Esophagus muscularis mucosa (tissue), 4 donors: Measurements from ENCODE around the gene DLL3. TPM values are rescaled to one million over a fixed set of nuclear protein-coding genes. Genes with fewer than 3 reads are reported as not detected.

ENCODE experiments used
- DNase-seq: peaks from one replicate; pipeline ENCODE4 v3.0.0-alpha.2; 2017; ENCODE audit errors: extremely low spot score
- H3K27ac ChIP-seq, 4 donors: fragments of 200-600 bp; sonication (generic); replicated peaks in 1 of 4; 1 replicate in 3 of 4; 2 replicates in 1 of 4; pipeline ENCODE4 v1.5.1; 2016 to 2019; ENCODE audit warnings: mild to moderate bottlenecking in 1 of 4
- H3K27me3 ChIP-seq, 4 donors: fragments of 200-600 bp; sonication (generic); one replicate each; pipeline versions ENCODE4 v1.5.1 to v1.6.0; 2016 to 2019
- H3K36me3 ChIP-seq, 4 donors: fragments of 200-600 bp; sonication (generic); one replicate each; pipeline ENCODE4 v1.5.1; 2016 to 2019
- H3K4me1 ChIP-seq, 4 donors: fragments of 200-600 bp; sonication (generic); one replicate each; pipeline ENCODE4 v1.5.1; 2016 to 2019
- H3K4me3 ChIP-seq, 4 donors: fragments of 200-600 bp; sonication (generic); 1 replicate in 2 of 4; 2 replicates in 2 of 4; pipeline ENCODE4 v1.5.1; 2016 to 2019; ENCODE audit warnings: mild to moderate bottlenecking in 4 of 4, moderate library complexity in 1 of 4
- H3K9me3 ChIP-seq, 4 donors: fragments of 200-600 bp; sonication (generic); 1 replicate in 3 of 4; 2 replicates in 1 of 4; pipeline ENCODE4 v1.5.1; 2016 to 2019
- EP300 ChIP-seq: sonication (generic); formaldehyde crosslinking; IDR thresholded peaks from one replicate; pipeline ENCODE4 v1.6.1; 2017; ENCODE audit warnings: antibody characterized with exemption
- POLR2A ChIP-seq: fragments of 450-650 bp; IDR thresholded peaks from one replicate; pipeline ENCODE4 v1.6.1; 2017; ENCODE audit warnings: antibody characterized with exemption, moderate library complexity, mild to moderate bottlenecking, low read depth
- POLR2AphosphoS5 ChIP-seq, 2 donors: sonication (generic); formaldehyde crosslinking; IDR thresholded peaks; one replicate each; pipeline ENCODE4 v1.6.1; 2017; ENCODE audit warnings: antibody characterized with exemption in 2 of 2
- WGBS: methylation state at CpG from one replicate; pipeline ENCODE4 v1.1.5; 2018; 5-methylcytosine and 5-hydroxymethylcytosine counted together
- intact Hi-C: fragments of 100-400 bp; cut with DNase I; formaldehyde crosslinking; loops from one replicate; pipeline ENCODE4 v1.15.1; 2023
- total RNA-seq, 4 donors: library from RNA; depleted of rRNA; stranded (reverse); fragments of >200 nt; gene quantifications; one replicate each; pipeline versions ENCODE4 v1.1.0 to v1.2.1, GENCODE V29; 2016
- TF ChIP-seq, protein P1 (sequence below), 3 experiments: fragments of 200-600 bp in 2 of 3; fragments of 450-650 bp in 1 of 3; sonication (generic) in 2 of 3; IDR thresholded peaks; one replicate each; pipeline ENCODE4 v1.5.1; 2017 to 2019; ENCODE audit warnings: antibody characterized with exemption in 3 of 3, mild to moderate bottlenecking in 2 of 3, moderate library complexity in 1 of 3

Gene DLL3
- total RNA-seq, 4 donors from 2014 or later: not detected

DNA sequence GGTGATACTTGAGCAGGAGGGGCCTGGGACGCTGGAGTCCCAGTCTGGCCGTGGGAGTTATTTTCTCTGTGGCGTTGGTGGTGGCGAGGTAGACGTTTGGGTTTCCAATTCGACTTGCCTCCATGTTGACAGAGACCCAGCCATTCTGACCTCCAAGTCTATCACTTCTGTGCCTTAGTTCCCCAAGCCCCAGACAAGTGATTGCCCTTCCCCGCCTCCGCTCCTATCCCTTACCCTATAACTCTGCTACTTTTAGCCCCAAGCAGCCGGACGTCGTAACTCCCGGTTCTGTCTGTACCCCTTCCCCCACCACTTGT is 17.6 kb upstream of the DLL3 start:
- Histone ChIP-seq H3K27ac (peak overlapping the region; percentile 75 to 87 (median 81)), H3K4me3 (peak overlapping the region; percentile 66 to 97 (median 82)), H3K27me3 (no peaks in the 10 kb centered on the region), H3K4me1 (peaks cover 15 to 32% (median 18%) of the 10 kb centered on the region in 4 donors), H3K36me3 (peaks cover 18 to 47% (median 35%) of the 10 kb centered on the region in 4 donors), H3K9me3 (no peaks in the 10 kb centered on the region)
- TF ChIP-seq, protein P1, sequence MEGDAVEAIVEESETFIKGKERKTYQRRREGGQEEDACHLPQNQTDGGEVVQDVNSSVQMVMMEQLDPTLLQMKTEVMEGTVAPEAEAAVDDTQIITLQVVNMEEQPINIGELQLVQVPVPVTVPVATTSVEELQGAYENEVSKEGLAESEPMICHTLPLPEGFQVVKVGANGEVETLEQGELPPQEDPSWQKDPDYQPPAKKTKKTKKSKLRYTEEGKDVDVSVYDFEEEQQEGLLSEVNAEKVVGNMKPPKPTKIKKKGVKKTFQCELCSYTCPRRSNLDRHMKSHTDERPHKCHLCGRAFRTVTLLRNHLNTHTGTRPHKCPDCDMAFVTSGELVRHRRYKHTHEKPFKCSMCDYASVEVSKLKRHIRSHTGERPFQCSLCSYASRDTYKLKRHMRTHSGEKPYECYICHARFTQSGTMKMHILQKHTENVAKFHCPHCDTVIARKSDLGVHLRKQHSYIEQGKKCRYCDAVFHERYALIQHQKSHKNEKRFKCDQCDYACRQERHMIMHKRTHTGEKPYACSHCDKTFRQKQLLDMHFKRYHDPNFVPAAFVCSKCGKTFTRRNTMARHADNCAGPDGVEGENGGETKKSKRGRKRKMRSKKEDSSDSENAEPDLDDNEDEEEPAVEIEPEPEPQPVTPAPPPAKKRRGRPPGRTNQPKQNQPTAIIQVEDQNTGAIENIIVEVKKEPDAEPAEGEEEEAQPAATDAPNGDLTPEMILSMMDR (IDR thresholded peaks at IDR 0.05): no peak
- TF ChIP-seq POLR2AphosphoS5 (IDR thresholded peaks at IDR 0.05) (no peak), EP300 (no peak)
- intact Hi-C loops: no loop called here
- WGBS: 0% methylated on average over 10 of the region's 12 CpGs
- DNase-seq: no peak

DNA sequence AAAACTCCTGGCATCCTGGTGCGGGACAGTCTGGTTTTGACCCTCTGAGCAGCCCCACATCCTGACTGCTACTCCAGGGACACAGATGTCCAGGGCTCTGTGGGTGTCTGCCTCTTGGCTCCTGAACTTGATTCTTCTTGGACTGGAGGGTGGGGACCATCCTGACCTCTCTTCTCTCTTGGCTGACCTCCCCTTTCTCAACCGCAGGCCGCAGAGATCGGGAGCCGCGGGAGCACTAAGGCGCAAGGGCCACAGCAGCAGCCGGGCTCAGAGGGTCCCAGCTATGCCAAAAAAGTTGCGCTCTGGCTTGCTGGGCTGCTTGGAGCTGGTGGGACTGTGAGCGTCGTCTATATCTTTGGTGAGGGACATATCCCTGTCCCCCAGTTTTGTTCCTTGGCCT is 17.1 kb upstream of the DLL3 start:
- no peak for DNase-seq
- peak overlapping the region; percentile 66 to 97 (median 82) for H3K4me3 ChIP-seq
- WGBS: 78% methylated on average over 5 of the region's 11 CpGs
- no peaks in the 10 kb centered on the region for H3K27me3 ChIP-seq
- peaks cover 15 to 32% (median 18%) of the 10 kb centered on the region in 4 donors for H3K4me1 ChIP-seq
- intact Hi-C loops: no loop called here
- TF ChIP-seq POLR2A: no peak
- no peak for TF ChIP-seq POLR2AphosphoS5 (IDR thresholded peaks at IDR 0.05)
- TF ChIP-seq, protein P1 (IDR thresholded peaks at IDR 0.05): no peak
- TF ChIP-seq EP300: no peak
- no peaks in the 10 kb centered on the region for H3K9me3 ChIP-seq
- peaks cover 23 to 47% (median 36%) of the 10 kb centered on the region in 4 donors for H3K36me3 ChIP-seq
- H3K27ac ChIP-seq: peak overlapping the region in 1 of 4 donors; percentile 77

DNA sequence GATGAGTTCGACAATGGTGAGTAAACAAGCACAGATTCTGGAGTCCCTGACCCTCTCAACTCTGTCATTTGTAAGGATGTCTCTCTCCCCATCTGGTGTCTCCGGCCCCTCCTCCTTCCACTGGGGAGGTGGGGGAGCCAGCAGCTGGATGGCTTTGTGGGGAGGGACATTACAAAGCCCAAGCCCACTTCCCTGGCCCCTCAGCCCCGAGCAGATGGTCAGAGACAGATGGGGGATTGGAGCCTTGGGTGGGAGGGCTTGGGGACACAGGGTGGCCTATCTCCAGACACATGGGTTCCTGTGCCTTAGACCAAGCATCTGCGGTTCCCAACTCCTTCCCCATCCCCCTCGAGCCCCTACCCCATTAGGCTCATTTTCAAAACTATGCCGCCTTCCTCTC is 15.6 kb upstream of the DLL3 start:
- peaks cover 15 to 32% (median 18%) of the 10 kb centered on the region in 4 donors for H3K4me1 ChIP-seq
- no peak for DNase-seq
- H3K9me3 ChIP-seq: no peaks in the 10 kb centered on the region
- no peaks in the 10 kb centered on the region for H3K27me3 ChIP-seq
- WGBS: 69% methylated on average over 6 of the region's 6 CpGs
- peaks cover 29 to 56% (median 50%) of the 10 kb centered on the region in 4 donors for H3K36me3 ChIP-seq
- H3K4me3 ChIP-seq: no peak overlapping the region
- no peak overlapping the region for H3K27ac ChIP-seq
- no peak for TF ChIP-seq POLR2A
- TF ChIP-seq POLR2AphosphoS5 (IDR thresholded peaks at IDR 0.05): no peak
- TF ChIP-seq EP300: no peak
- TF ChIP-seq, protein P1 (IDR thresholded peaks at IDR 0.05): no peak
- intact Hi-C loops: no loop called here

DNA sequence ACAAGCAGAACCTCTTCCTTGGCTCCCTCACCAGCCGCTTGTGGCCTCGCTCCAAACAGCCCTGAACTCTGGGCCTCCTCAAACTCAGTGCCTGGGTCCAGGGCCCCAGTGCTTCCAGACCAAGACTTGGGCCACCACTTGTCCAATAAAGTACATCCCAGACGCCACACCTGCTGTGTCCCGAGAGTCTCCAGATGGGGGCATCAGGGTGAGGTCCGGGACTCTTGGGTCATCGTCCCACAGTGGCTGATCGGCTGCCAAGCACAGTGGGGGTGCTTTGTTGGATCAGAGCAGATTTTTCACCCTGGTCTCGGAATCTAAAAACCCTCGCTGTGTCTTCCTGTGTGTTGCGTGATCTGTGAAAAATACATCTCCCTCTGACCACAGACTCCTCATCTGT is 9.0 kb upstream of the DLL3 start:
- intact Hi-C loops: no loop called here
- DNase-seq: no peak
- H3K9me3 ChIP-seq: no peaks in the 10 kb centered on the region
- 83% methylated on average over 7 of the region's 10 CpGs for WGBS
- no peaks in the 10 kb centered on the region for H3K4me1 ChIP-seq
- H3K4me3 ChIP-seq: no peak overlapping the region
- H3K27me3 ChIP-seq: no peaks in the 10 kb centered on the region
- no peak overlapping the region for H3K27ac ChIP-seq
- TF ChIP-seq POLR2AphosphoS5 (IDR thresholded peaks at IDR 0.05): no peak
- no peak for TF ChIP-seq EP300
- no peak for TF ChIP-seq POLR2A
- TF ChIP-seq, protein P1 (IDR thresholded peaks at IDR 0.05): no peak
- peaks cover 44 to 77% (median 67%) of the 10 kb centered on the region in 4 donors for H3K36me3 ChIP-seq

DNA sequence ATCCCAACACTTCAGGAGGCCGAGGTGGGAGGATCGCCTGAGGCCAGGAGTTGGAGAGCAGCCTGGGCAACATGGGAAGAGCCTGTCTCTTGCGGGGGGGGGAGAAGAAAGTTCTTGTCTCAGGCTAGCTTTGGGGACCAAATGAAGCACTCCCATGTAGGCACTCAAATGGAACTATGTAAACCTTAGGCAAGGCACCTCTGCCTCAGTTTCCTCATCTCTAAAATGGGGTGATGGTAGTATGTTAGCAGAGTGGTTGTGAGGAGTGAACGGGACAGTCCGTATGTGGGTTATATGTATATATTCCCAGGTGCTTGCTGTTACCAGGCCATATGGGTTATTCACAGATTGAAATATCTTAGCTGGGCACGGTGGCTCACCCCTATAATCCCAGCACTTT is 6.5 kb upstream of the DLL3 start:
- Histone ChIP-seq H3K4me3 (no peak overlapping the region), H3K27me3 (peaks cover 0 to 15% (median 3%) of the 10 kb centered on the region in 4 donors), H3K9me3 (no peaks in the 10 kb centered on the region), H3K36me3 (peaks cover 29 to 52% (median 43%) of the 10 kb centered on the region in 4 donors), H3K4me1 (no peaks in the 10 kb centered on the region), H3K27ac (no peak overlapping the region)
- no peak for DNase-seq
- no peak for TF ChIP-seq POLR2A
- TF ChIP-seq, protein P1 (IDR thresholded peaks at IDR 0.05): no peak
- no peak for TF ChIP-seq EP300
- no peak for TF ChIP-seq POLR2AphosphoS5 (IDR thresholded peaks at IDR 0.05)
- 85% methylated on average over 6 of the region's 6 CpGs for WGBS
- intact Hi-C loops: no loop called here
